Fibroblast of mammary gland (primary cell): ENCODE results near the gene R3HDM1.

Experiments
- DNase-seq: peaks from one replicate; pipeline ENCODE4 v3.0.0-alpha.2; 2010; ENCODE audit warnings: low read depth
- H3K4me3 ChIP-seq: 2 replicates; pipeline ENCODE4 v1.5.1; 2011; ENCODE audit warnings: low read depth, mild to moderate bottlenecking, low read length, moderate library complexity; ENCODE audit not compliant: control insufficient read depth
- CTCF ChIP-seq: conservative IDR thresholded peaks from 2 replicates; pipeline ENCODE4 v1.5.1; 2011; ENCODE audit warnings: low read depth, low read length, inconsistent platforms; ENCODE audit not compliant: control insufficient read depth, insufficient read depth

Gene R3HDM1

GRCh38 chr2:135732561-135732960, 201.3 kb downstream of the R3HDM1 start:
- H3K4me3 ChIP-seq = no peak overlapping the region
- TF ChIP-seq CTCF = no peak
- no peak for DNase-seq

GRCh38 chr2:135733045-135733444, 201.8 kb downstream of the R3HDM1 start:
- TF ChIP-seq CTCF = no peak
- no peak overlapping the region for H3K4me3 ChIP-seq
- DNase-seq = no peak

- DNase-seq = no peak
- H3K4me3 ChIP-seq = no peak overlapping the region
- no peak for TF ChIP-seq CTCF
Measured at GRCh38 chr2:135736546-135736945, 205.3 kb downstream of the R3HDM1 start.

- DNase-seq = no peak
- TF ChIP-seq CTCF = no peak
- no peak overlapping the region for H3K4me3 ChIP-seq
Measured at GRCh38 chr2:135740206-135740605, 208.9 kb downstream of the R3HDM1 start.

GRCh38 chr2:135741043-135741394, 209.7 kb downstream of the R3HDM1 start:
- TF ChIP-seq CTCF = no peak
- no peak for DNase-seq
- no peak overlapping the region for H3K4me3 ChIP-seq

- TF ChIP-seq CTCF = peak; percentile 53
- peak; percentile 99 for DNase-seq
- H3K4me3 ChIP-seq = peak within 1 kb of the TSS; percentile 69
Measured at GRCh38 chr2:135741395-135742324, 210.4 kb downstream of the R3HDM1 start, which contains the start of gene UBXN4. UBXN4 (plus strand) TSS chr2:135741855; CDS start chr2:135741930, 75 bp downstream.

- H3K4me3 ChIP-seq = peak overlapping the region; percentile 69
- no peak for TF ChIP-seq CTCF
- peak; percentile 65 for DNase-seq
Measured at GRCh38 chr2:135742325-135742757, 211.1 kb downstream of the R3HDM1 start.
